CD4-positive, alpha-beta memory T cell (primary cell): ENCODE results near the gene ZNF281. TPM values are rescaled to one million over a fixed set of nuclear protein-coding genes. Genes with fewer than 3 reads are reported as not detected.
A peak's percentile ranks its signal among the peaks of the same experiment; 100 is the strongest.

Experiments used
- CTCF ChIA-PET: fragments of 350-600 bp; sonication (Branson Sonifier 250); formaldehyde crosslinking; loops from one replicate; lab custom pipeline; 2021; ENCODE audit warnings: inconsistent platforms; ENCODE audit not compliant: partially characterized antibody; lab: Charles Lee
- POLR2A ChIA-PET: fragments of 350-600 bp; sonication (Branson Sonifier 250); formaldehyde crosslinking; loops from one replicate; lab custom pipeline; 2021; ENCODE audit not compliant: partially characterized antibody; lab: Charles Lee
- DNase-seq, 5 donors: peaks; one replicate each; pipeline versions ENCODE4 v3.0.0 to v3.0.0-alpha.2; 2020 to 2022; ENCODE audit warnings: mixed read lengths in 1 of 5
- H3K27ac ChIP-seq: one replicate; pipeline ENCODE4 v1.7.0; 2013; ENCODE audit warnings: low read depth, low read length
- H3K27me3 ChIP-seq: 2 replicates; pipeline ENCODE4 v1.7.0; 2013; ENCODE audit warnings: mild to moderate bottlenecking, low read length, moderate library complexity; ENCODE audit not compliant: insufficient read depth
- H3K36me3 ChIP-seq: 2 replicates; pipeline ENCODE4 v1.7.0; 2013; ENCODE audit warnings: mild to moderate bottlenecking, low read length, moderate library complexity; ENCODE audit not compliant: insufficient read depth
- H3K4me1 ChIP-seq: 2 replicates; pipeline ENCODE4 v1.7.0; 2013; ENCODE audit warnings: mild to moderate bottlenecking, low read length, moderate library complexity; ENCODE audit not compliant: insufficient read depth
- H3K4me3 ChIP-seq, 2 donors: one replicate each; pipeline ENCODE4 v1.7.0; 2013; ENCODE audit warnings: low read length in 2 of 2, mild to moderate bottlenecking in 1 of 2
- H3K9me3 ChIP-seq, 2 donors: one replicate each; pipeline ENCODE4 v1.7.0; 2013; ENCODE audit warnings: low read length in 2 of 2, control low read depth in 1 of 2; ENCODE audit not compliant: control insufficient read depth in 1 of 2
- H3K27ac Mint-ChIP-seq, 7 donors: one replicate each; pipeline ENCODE4 v1.8.0; 2020 to 2021; ENCODE audit warnings: mixed read lengths in 7 of 7, mild to moderate bottlenecking in 6 of 7, inconsistent platforms in 3 of 7, moderate library complexity in 3 of 7
- H3K27me3 Mint-ChIP-seq, 2 donors: one replicate each; pipeline ENCODE4 v1.8.0; 2020 to 2021; ENCODE audit warnings: mixed read lengths in 2 of 2
- H3K36me3 Mint-ChIP-seq, 2 donors: one replicate each; pipeline ENCODE4 v1.8.0; 2020 to 2021; ENCODE audit warnings: mixed read lengths in 2 of 2, inconsistent platforms in 1 of 2, mild to moderate bottlenecking in 1 of 2
- H3K4me1 Mint-ChIP-seq, 4 donors: one replicate each; pipeline ENCODE4 v1.8.0; 2020 to 2021; ENCODE audit warnings: mixed read lengths in 4 of 4, mild to moderate bottlenecking in 1 of 4
- H3K4me3 Mint-ChIP-seq, 8 donors: one replicate each; pipeline ENCODE4 v1.8.0; 2020 to 2021; ENCODE audit warnings: mixed read lengths in 8 of 8, mild to moderate bottlenecking in 7 of 8, moderate library complexity in 6 of 8, inconsistent platforms in 3 of 8
- H3K9me3 Mint-ChIP-seq, 8 donors: one replicate each; pipeline ENCODE4 v1.8.0; 2020 to 2021; ENCODE audit warnings: mixed read lengths in 8 of 8, mild to moderate bottlenecking in 5 of 8, inconsistent platforms in 3 of 8, moderate library complexity in 1 of 8
- intact Hi-C: fragments of 100-400 bp; cut with micrococcal nuclease; formaldehyde crosslinking; loops from one replicate; pipeline ENCODE4 v1.15.1; 2023
- polyA plus RNA-seq, 2 donors: library from polyadenylated mRNA; unstranded; fragments of 300-500 nt; fragmentation: Illumina TruSeq; gene quantifications; one replicate each; pipeline ENCODE4 v1.2.3, GENCODE V29; 2021
- total RNA-seq, 2 experiments: library from RNA; stranded (reverse); gene quantifications; one replicate each; pipeline ENCODE4 v1.2.3, GENCODE V29; 2021

ZNF281 gene
- total and polyA plus RNA-seq, 4 experiments from 2014 or later: 23.1 to 39.5 (median 25.0) TPM

DNA sequence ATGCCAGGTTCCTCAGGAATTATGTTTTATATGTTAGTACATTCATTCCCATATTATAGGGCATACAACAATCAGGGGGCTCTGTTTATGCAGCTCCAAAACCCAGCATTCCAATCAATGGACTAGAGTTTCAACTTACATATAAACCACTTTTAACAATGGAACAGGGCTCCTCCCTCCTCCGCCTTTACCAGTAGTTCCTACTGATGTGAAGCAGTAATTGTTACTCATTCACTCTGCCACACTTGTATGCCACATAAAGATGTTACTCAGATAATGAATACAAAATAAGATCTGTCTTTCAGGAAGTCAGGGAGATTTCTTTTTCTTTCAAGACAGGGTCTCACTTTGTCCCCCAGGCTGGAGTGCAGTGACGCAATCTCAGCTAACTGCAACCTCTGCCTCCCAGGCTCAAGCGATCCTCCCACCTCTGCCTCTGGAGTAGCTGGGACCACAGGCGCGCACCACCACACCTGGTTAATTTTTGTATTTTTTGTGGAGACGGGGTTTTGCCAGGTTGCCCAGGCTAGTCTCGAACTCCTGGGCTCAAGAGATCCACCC, 17.1 kb downstream of the ZNF281 start:
- Histone ChIP-seq H3K27ac (no peak overlapping the region), H3K4me3 (no peak overlapping the region), H3K27me3 (no peaks in the 10 kb centered on the region), H3K9me3 (no peaks in the 10 kb centered on the region), H3K4me1 (no peaks in the 10 kb centered on the region), H3K36me3 (no peaks in the 10 kb centered on the region)
- Mint-ChIP-seq H3K27ac (no peak overlapping the region), H3K27me3 (no peaks in the 10 kb centered on the region), H3K4me1 (peaks cover 0 to 2% (median under 1%) of the 10 kb centered on the region in 4 donors), H3K36me3 (peaks cover 0 to 3% of the 10 kb centered on the region in 2 donors), H3K9me3 (no peaks in the 10 kb centered on the region), H3K4me3 (no peak overlapping the region)
- intact Hi-C loops: no loop called here
- POLR2A ChIA-PET: no interaction called here
- no peak for DNase-seq
- CTCF ChIA-PET: interaction anchor here (1.3 kb wide), 1 partner anchor 8 kb away, joined by 3 read pairs; no protein-coding TSS in a partner anchor

GRCh38 chr1:200391747-200392146, 18.1 kb downstream of the ZNF281 start:
- Histone ChIP-seq H3K4me3 (no peak overlapping the region), H3K27me3 (no peaks in the 10 kb centered on the region), H3K36me3 (no peaks in the 10 kb centered on the region), H3K27ac (no peak overlapping the region), H3K4me1 (no peaks in the 10 kb centered on the region), H3K9me3 (no peaks in the 10 kb centered on the region)
- Mint-ChIP-seq H3K27me3 (no peaks in the 10 kb centered on the region), H3K36me3 (no peaks in the 10 kb centered on the region), H3K9me3 (no peaks in the 10 kb centered on the region), H3K27ac (peak overlapping the region in 1 of 7 donors; percentile 9), H3K4me3 (no peak overlapping the region), H3K4me1 (no peaks in the 10 kb centered on the region)
- DNase-seq: no peak
- CTCF ChIA-PET: interaction anchor here (1.3 kb wide), 1 partner anchor 9 kb away, joined by 3 read pairs; no protein-coding TSS in a partner anchor
- POLR2A ChIA-PET: no interaction called here
- intact Hi-C loops: no loop called here

- H3K27me3 Mint-ChIP-seq: no peaks in the 10 kb centered on the region
- Histone ChIP-seq H3K36me3 (no peaks in the 10 kb centered on the region), H3K4me1 (no peaks in the 10 kb centered on the region), H3K27me3 (no peaks in the 10 kb centered on the region), H3K27ac (no peak overlapping the region), H3K9me3 (no peaks in the 10 kb centered on the region), H3K4me3 (no peak overlapping the region)
- no peak overlapping the region for H3K27ac Mint-ChIP-seq
- no peak for DNase-seq
- H3K4me1 Mint-ChIP-seq: no peaks in the 10 kb centered on the region
- CTCF ChIA-PET: no interaction called here
- H3K9me3 Mint-ChIP-seq: no peaks in the 10 kb centered on the region
- intact Hi-C loops: no loop called here
- H3K4me3 Mint-ChIP-seq: no peak overlapping the region
- H3K36me3 Mint-ChIP-seq: no peaks in the 10 kb centered on the region
- POLR2A ChIA-PET: no interaction called here
These were observed 21.0 kb downstream of the ZNF281 start for GRCh38 chr1:200388791-200389190.

GRCh38 chr1:200386416-200386815, 23.4 kb downstream of the ZNF281 start:
- no peak overlapping the region for H3K4me3 Mint-ChIP-seq
- Histone ChIP-seq H3K36me3 (no peaks in the 10 kb centered on the region), H3K27me3 (no peaks in the 10 kb centered on the region), H3K4me3 (no peak overlapping the region), H3K9me3 (no peaks in the 10 kb centered on the region), H3K4me1 (no peaks in the 10 kb centered on the region), H3K27ac (no peak overlapping the region)
- no peaks in the 10 kb centered on the region for H3K4me1 Mint-ChIP-seq
- ChIA-PET POLR2A (no interaction called here), CTCF (no interaction called here)
- H3K27me3 Mint-ChIP-seq: no peaks in the 10 kb centered on the region
- no peaks in the 10 kb centered on the region for H3K36me3 Mint-ChIP-seq
- H3K27ac Mint-ChIP-seq: no peak overlapping the region
- DNase-seq: no peak
- intact Hi-C loops: no loop called here
- no peaks in the 10 kb centered on the region for H3K9me3 Mint-ChIP-seq

DNA sequence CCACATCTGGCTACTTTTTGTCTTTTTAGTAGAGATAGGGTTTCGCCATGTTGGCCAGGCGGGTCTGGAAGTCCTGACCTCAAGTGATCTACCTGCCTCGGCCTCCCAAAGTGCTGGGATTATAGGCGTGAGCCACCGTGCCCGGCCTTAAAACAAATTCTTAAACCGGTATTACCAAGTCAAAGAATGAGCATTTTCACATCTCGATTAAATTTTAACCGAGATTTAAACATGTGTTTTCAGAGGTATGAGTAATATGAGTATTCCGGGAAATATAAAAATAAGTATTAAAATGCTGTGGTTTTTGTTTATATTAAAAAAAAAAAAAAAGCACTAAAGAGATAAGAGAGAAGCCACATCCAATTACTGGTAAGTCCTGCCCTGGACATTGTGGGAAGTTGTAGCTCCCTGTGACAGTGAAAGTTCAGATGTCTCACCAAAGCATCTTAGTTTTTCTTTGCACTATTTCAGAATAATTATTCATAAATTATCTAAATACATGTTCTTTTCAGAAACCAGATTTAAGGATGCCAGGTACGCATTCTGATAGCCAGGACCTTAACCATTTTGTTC, 24.9 kb downstream of the ZNF281 start:
- no peaks in the 10 kb centered on the region for H3K27me3 Mint-ChIP-seq
- no peaks in the 10 kb centered on the region for H3K36me3 ChIP-seq
- no peaks in the 10 kb centered on the region for H3K4me1 ChIP-seq
- ChIA-PET POLR2A (no interaction called here), CTCF (no interaction called here)
- no peak overlapping the region for H3K4me3 Mint-ChIP-seq
- H3K9me3 Mint-ChIP-seq: no peaks in the 10 kb centered on the region
- intact Hi-C loops: no loop called here
- H3K4me3 ChIP-seq: no peak overlapping the region
- H3K27ac Mint-ChIP-seq: no peak overlapping the region
- no peak for DNase-seq
- H3K36me3 Mint-ChIP-seq: no peaks in the 10 kb centered on the region
- no peaks in the 10 kb centered on the region for H3K4me1 Mint-ChIP-seq
- H3K27me3 ChIP-seq: no peaks in the 10 kb centered on the region
- no peaks in the 10 kb centered on the region for H3K9me3 ChIP-seq
- no peak overlapping the region for H3K27ac ChIP-seq

DNA sequence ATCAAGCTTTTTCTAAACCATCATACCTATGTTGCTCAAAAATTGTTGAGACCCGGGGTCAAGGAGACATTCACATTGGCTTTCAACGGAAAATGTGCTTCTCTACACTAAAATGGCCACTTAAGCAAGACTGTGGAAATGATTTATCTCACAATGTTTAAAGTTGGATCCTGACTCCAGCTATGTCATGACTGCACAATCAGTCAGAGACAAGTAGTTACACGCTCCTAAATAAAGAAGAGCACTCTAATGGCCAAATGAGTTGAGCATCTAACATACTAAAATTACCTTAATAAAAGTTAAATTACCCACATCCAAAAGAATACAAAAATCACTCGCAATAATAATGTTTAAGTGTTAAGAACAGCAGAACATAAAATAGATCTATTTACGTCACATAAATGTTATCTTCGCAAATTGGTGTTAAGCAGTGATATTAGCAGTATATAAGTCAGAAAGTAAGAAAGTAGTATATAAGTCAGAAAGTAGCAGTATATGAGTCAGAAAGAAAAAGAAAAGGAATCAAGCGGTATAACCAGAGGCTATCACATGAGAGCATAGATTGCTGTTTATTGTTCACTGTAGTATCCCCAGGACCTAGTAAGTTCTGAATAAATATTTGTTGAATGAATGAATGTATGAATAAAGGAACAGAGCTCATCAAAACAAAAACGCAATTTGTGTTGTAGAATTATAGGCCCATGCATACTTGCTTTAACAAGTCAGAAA, 28.4 kb downstream of the ZNF281 start:
- Mint-ChIP-seq H3K4me3 (no peak overlapping the region), H3K27ac (no peak overlapping the region), H3K27me3 (no peaks in the 10 kb centered on the region), H3K4me1 (no peaks in the 10 kb centered on the region), H3K9me3 (peaks cover 0 to 2% (median 0%) of the 10 kb centered on the region in 8 donors), H3K36me3 (no peaks in the 10 kb centered on the region)
- Histone ChIP-seq H3K4me1 (no peaks in the 10 kb centered on the region), H3K9me3 (no peaks in the 10 kb centered on the region), H3K36me3 (no peaks in the 10 kb centered on the region), H3K27ac (no peak overlapping the region), H3K4me3 (no peak overlapping the region), H3K27me3 (no peaks in the 10 kb centered on the region)
- DNase-seq: no peak
- intact Hi-C loops: no loop called here
- ChIA-PET CTCF (interaction anchor here (0.7 to 1.0 kb wide), 2 partner anchors 16 to 488 kb away, joined by 3 read pairs; no protein-coding TSS in a partner anchor), POLR2A (no interaction called here)

- intact Hi-C loops: no loop called here
These were observed 29.2 kb downstream of the ZNF281 start for GRCh38 chr1:200380589-200381021.

More at GRCh38 chr1:200380589-200381021, 29.2 kb downstream of the ZNF281 start:
- Mint-ChIP-seq H3K4me3 (no peak overlapping the region), H3K27me3 (no peaks in the 10 kb centered on the region), H3K27ac (no peak overlapping the region), H3K9me3 (peaks cover 0 to 2% (median 0%) of the 10 kb centered on the region in 8 donors), H3K36me3 (no peaks in the 10 kb centered on the region), H3K4me1 (no peaks in the 10 kb centered on the region)
- DNase-seq: no peak
- H3K27ac ChIP-seq: no peak overlapping the region
- no peaks in the 10 kb centered on the region for H3K27me3 ChIP-seq
- no peaks in the 10 kb centered on the region for H3K4me1 ChIP-seq
- H3K9me3 ChIP-seq: no peaks in the 10 kb centered on the region
- CTCF ChIA-PET: interaction anchor here (0.5 to 1.0 kb wide), 2 partner anchors 15 to 216 kb away, joined by 3 to 4 read pairs; no protein-coding TSS in a partner anchor
- no peaks in the 10 kb centered on the region for H3K36me3 ChIP-seq
- POLR2A ChIA-PET: no interaction called here
- H3K4me3 ChIP-seq: no peak overlapping the region
